Heart right ventricle (tissue), 16 donors: ENCODE data around the gene OR10G7. TPM values are rescaled to one million over a fixed set of nuclear protein-coding genes. Genes with fewer than 3 reads are reported as not detected.

Source experiments
- ATAC-seq, 8 donors: fragments of 200-7000 bp; cut with Tn5 transposase; one replicate each; pipeline ENCODE4 v1.9.1; 2020; ENCODE audit warnings: mild to moderate bottlenecking in 8 of 8, moderate library complexity in 8 of 8, moderate number of reproducible peaks in 1 of 8
- DNase-seq, 2 donors: peaks; one replicate each; pipeline ENCODE4 v3.0.0-alpha.2; 2020
- H3K27ac ChIP-seq, 10 donors: fragments of 200-600 bp; sonication (generic) in 2 of 10; one replicate each; pipeline versions ENCODE4 v1.5.0 to v1.8.0; 2020 to 2022; ENCODE audit warnings: mild to moderate bottlenecking in 3 of 10
- H3K27me3 ChIP-seq, 7 donors: fragments of 200-600 bp; one replicate each; pipeline ENCODE4 v1.8.0; 2021 to 2022; ENCODE audit warnings: mild to moderate bottlenecking in 2 of 7
- H3K36me3 ChIP-seq, 9 donors: fragments of 200-600 bp; sonication (generic) in 1 of 9; one replicate each; pipeline versions ENCODE4 v1.5.0 to v1.8.0; 2020 to 2022; ENCODE audit warnings: mild to moderate bottlenecking in 2 of 9
- H3K4me1 ChIP-seq, 9 donors: fragments of 200-600 bp; sonication (generic) in 1 of 9; one replicate each; pipeline versions ENCODE4 v1.5.0 to v1.8.0; 2020 to 2022; ENCODE audit warnings: mild to moderate bottlenecking in 4 of 9
- H3K4me3 ChIP-seq, 10 donors: fragments of 200-600 bp; sonication (generic) in 2 of 10; one replicate each; pipeline versions ENCODE4 v1.5.0 to v1.8.0; 2020 to 2022; ENCODE audit warnings: mild to moderate bottlenecking in 7 of 10, moderate library complexity in 2 of 10
- H3K9me3 ChIP-seq, 11 donors: fragments of 200-600 bp in 10 of 11; sonication (generic) in 2 of 11; one replicate each; pipeline versions ENCODE4 v1.5.0 to v1.8.0; 2013 to 2022; ENCODE audit warnings: mild to moderate bottlenecking in 2 of 11, control low read depth in 1 of 11, moderate library complexity in 1 of 11
- CTCF ChIP-seq, 9 donors: fragments of 200-600 bp; sonication (generic) in 2 of 9; IDR thresholded peaks; one replicate each; pipeline versions ENCODE4 v1.5.0 to v1.8.0; 2021 to 2022; ENCODE audit warnings: antibody characterized with exemption in 9 of 9, mild to moderate bottlenecking in 5 of 9, moderate library complexity in 1 of 9
- WGBS, 2 donors: extraction: QIAGEN DNeasy Blood & Tissue Kit; methylation state at CpG; one replicate each; pipeline ENCODE4 v1.1.7; 2013; ENCODE audit warnings: inconsistent platforms in 1 of 2; 5-methylcytosine and 5-hydroxymethylcytosine counted together
- intact Hi-C, 10 donors: fragments of 100-400 bp; cut with DNase I; formaldehyde crosslinking; loops; one replicate each; pipeline versions ENCODE4 v1.11.1 to v1.14.2; 2022
- polyA plus RNA-seq, 2 donors: library from polyadenylated mRNA; stranded (reverse); fragments of 200-250 nt; gene quantifications; one replicate each; pipeline ENCODE4 v1.2.3, GENCODE V29; 2013
- total RNA-seq, 10 donors: library from RNA; stranded (reverse); fragmentation: NEBNext Ultra II Directional in 3 of 10; extraction: Animal tissue kit (Norgen Biotek cat#: 25700) in 3 of 10; gene quantifications; one replicate each; pipeline versions ENCODE4 v1.2.1 to v1.2.4, GENCODE V29; 2021 to 2023
- donor health status: Arrhythmogenic right ventricular cardiomyopathy.
- donor health status: ischemic (EF 13 %, LVEDD 7.1; RV severe dilation, severe dysfunction).
- donor health status: healthy with polysubstance abuse.
- donor health status: DM: no; HTN: yes; CAD: no.
- donor health status: DM: no; HTN: no; CAD: no.
- donor health status: ischemic (EF 25% LVEDD 6.9; RV normal size, moderate dysfunction).
- donor health status: ischemic (EF 25% LVEDD 5.7; RV mildly dilated, moderate dysfunction).
- donor health status: healthy.
- donor health status: DM: yes; HTN: yes; CAD: no.
- donor health status: Ischemic cardiomyopathy.
- donor health status: ischemic (EF 35%, LVEDD 5.7; RV mildly dilated, moderate dysfunction).
- donor health status: nonischemic (EF 11% LVEDD 7.7; RV severe dilation, severe dysfunction).
- donor health status: DM: yes; HTN: yes; CAD: no.
- donor health status: PGD.
- donor health status: ischemic (EF 29% LVEDD 5.4; RV normal size, mild dysfunction).
- donor health status: nonischemic (EF 23%, LVEDD 6.1; RV moderate dilation, normal function).

OR10G7 gene
- total and polyA plus RNA-seq, 12 donors, result not detected

- H3K9me3 ChIP-seq, result no peaks in the 10 kb centered on the region
- no peak overlapping the region for H3K27ac ChIP-seq
- TF ChIP-seq CTCF (IDR thresholded peaks at IDR 0.05), result no peak
- peaks cover 0 to 74% (median 29%) of the 10 kb centered on the region in 7 donors for H3K27me3 ChIP-seq
- WGBS, 2 donors, result 87 to 89% methylated on average over 3 of the region's 3 CpGs
- intact Hi-C loops, result loop anchor here in 1 of 10 donors (2.0 kb wide), 1 partner anchor 75 kb away; no protein-coding TSS in a partner anchor
- no peak overlapping the region for H3K4me3 ChIP-seq
- H3K36me3 ChIP-seq, result no peaks in the 10 kb centered on the region
- no peak for ATAC-seq
- H3K4me1 ChIP-seq, result peaks cover 0 to 4% (median 0%) of the 10 kb centered on the region in 9 donors
- no peak for DNase-seq
These were observed 40.4 kb upstream of the OR10G7 start for GRCh38 chr11:124081483-124081882.

- TF ChIP-seq CTCF (IDR thresholded peaks at IDR 0.05), result no peak
- WGBS, 2 donors, result 45 to 51% methylated on average over 8 of the region's 8 CpGs
- Histone ChIP-seq H3K27ac (no peak overlapping the region), H3K9me3 (no peaks in the 10 kb centered on the region), H3K27me3 (peaks cover 0 to 74% (median 38%) of the 10 kb centered on the region in 7 donors), H3K4me1 (peaks cover 0 to 10% (median 6%) of the 10 kb centered on the region in 9 donors), H3K4me3 (no peak overlapping the region), H3K36me3 (no peaks in the 10 kb centered on the region)
- intact Hi-C loops, result loop anchor here in 1 of 10 donors (2.0 kb wide), 1 partner anchor 76 kb away; no protein-coding TSS in a partner anchor
- DNase-seq, result no peak
- ATAC-seq, result no peak
These were observed 39.3 kb upstream of the OR10G7 start for GRCh38 chr11:124080327-124081001.

GRCh38 chr11:124079631-124080326 lies 38.7 kb upstream of the OR10G7 start:
- no peak for DNase-seq
- Histone ChIP-seq H3K9me3 (no peaks in the 10 kb centered on the region), H3K4me1 (peaks cover 0 to 10% (median 6%) of the 10 kb centered on the region in 9 donors), H3K36me3 (no peaks in the 10 kb centered on the region), H3K27ac (no peak overlapping the region), H3K27me3 (peaks cover 0 to 75% (median 44%) of the 10 kb centered on the region in 7 donors), H3K4me3 (no peak overlapping the region)
- TF ChIP-seq CTCF (IDR thresholded peaks at IDR 0.05), result no peak
- intact Hi-C loops, result loop anchor here in 6 of 10 donors (2.0 to 10.0 kb wide), 4 partner anchors 77 to 515 kb away; no protein-coding TSS in a partner anchor
- WGBS, 2 donors, result 64 to 66% methylated on average over 8 of the region's 8 CpGs
- no peak for ATAC-seq

GRCh38 chr11:124078591-124078990 lies 37.5 kb upstream of the OR10G7 start:
- Histone ChIP-seq H3K27me3 (peaks cover 0 to 72% (median 46%) of the 10 kb centered on the region in 7 donors), H3K9me3 (no peaks in the 10 kb centered on the region), H3K36me3 (no peaks in the 10 kb centered on the region), H3K4me3 (no peak overlapping the region), H3K27ac (no peak overlapping the region), H3K4me1 (peaks cover 0 to 10% (median 6%) of the 10 kb centered on the region in 9 donors)
- intact Hi-C loops, result loop anchor here in 6 of 10 donors (10.0 kb wide), 3 partner anchors 116 to 516 kb away; no protein-coding TSS in a partner anchor
- TF ChIP-seq CTCF (IDR thresholded peaks at IDR 0.05), result no peak
- no peak for ATAC-seq
- DNase-seq, result no peak
- WGBS, 2 donors, result 85% methylated on average over 2 of the region's 2 CpGs
